Adrenal gland (tissue), 5 donors: ENCODE measurements around the gene PELI2.

ENCODE experiments used
- POLR2A ChIP-seq, 2 donors: fragments of 450-650 bp; IDR thresholded peaks; one replicate each; pipeline ENCODE4 v1.6.1; 2017; ENCODE audit warnings: antibody characterized with exemption in 2 of 2, mild to moderate bottlenecking in 2 of 2, moderate library complexity in 1 of 2
- TF ChIP-seq, protein P1 (sequence below), 6 experiments: fragments of 450-650 bp in 4 of 6; fragments of 200-600 bp in 2 of 6; sonication (generic) in 1 of 6; IDR thresholded peaks; 1 replicate in 5 of 6; 2 replicates in 1 of 6; pipeline versions ENCODE4 v1.5.1 to v1.8.0; 2016 to 2021; ENCODE audit warnings: antibody characterized with exemption in 6 of 6, mild to moderate bottlenecking in 2 of 6, moderate library complexity in 1 of 6
- donor health status: DM: no; HTN: no; CAD: no.

DNA sequence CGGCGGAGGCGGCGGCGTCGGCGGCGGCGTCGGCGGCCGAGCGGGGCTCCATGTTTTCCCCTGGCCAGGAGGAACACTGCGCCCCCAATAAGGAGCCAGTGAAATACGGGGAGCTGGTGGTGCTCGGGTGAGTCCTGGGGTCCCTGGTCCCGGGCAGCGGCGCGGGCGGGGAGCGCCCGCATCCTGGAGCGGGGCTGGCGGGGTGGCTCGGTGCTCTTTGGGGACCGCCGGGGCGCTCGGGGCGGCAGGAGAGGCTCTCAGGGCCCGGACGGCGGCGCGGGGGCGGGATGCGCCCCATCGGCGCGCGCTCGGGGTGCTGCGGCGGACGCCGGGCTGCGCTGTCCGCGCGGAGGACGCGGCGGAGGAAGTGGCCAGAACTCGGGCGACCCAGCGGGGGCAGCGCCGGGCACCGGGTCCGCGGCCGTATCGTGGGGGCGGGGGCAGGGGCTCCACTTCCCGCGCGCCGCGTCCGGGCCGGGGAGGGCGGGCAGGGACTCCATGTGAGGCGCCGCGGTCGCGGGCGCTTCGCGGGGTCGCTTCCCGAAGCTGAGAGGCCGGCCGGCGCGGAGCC lies 485 bp downstream of the PELI2 start:
- TF ChIP-seq, protein P1, sequence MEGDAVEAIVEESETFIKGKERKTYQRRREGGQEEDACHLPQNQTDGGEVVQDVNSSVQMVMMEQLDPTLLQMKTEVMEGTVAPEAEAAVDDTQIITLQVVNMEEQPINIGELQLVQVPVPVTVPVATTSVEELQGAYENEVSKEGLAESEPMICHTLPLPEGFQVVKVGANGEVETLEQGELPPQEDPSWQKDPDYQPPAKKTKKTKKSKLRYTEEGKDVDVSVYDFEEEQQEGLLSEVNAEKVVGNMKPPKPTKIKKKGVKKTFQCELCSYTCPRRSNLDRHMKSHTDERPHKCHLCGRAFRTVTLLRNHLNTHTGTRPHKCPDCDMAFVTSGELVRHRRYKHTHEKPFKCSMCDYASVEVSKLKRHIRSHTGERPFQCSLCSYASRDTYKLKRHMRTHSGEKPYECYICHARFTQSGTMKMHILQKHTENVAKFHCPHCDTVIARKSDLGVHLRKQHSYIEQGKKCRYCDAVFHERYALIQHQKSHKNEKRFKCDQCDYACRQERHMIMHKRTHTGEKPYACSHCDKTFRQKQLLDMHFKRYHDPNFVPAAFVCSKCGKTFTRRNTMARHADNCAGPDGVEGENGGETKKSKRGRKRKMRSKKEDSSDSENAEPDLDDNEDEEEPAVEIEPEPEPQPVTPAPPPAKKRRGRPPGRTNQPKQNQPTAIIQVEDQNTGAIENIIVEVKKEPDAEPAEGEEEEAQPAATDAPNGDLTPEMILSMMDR (IDR thresholded peaks at IDR 0.05): no peak
- no peak for TF ChIP-seq POLR2A (IDR thresholded peaks at IDR 0.05)
